Thyroid gland (tissue), 4 donors: ENCODE results near the gene DTYMK. TPM values are rescaled to one million over a fixed set of nuclear protein-coding genes. Genes with fewer than 3 reads are reported as not detected.
A peak's percentile ranks its signal among the peaks of the same experiment; 100 is the strongest.

Experiments
- DNase-seq, 2 donors: peaks; one replicate each; pipeline ENCODE4 v3.0.0-alpha.2; 2019
- H3K27ac ChIP-seq, 3 donors: fragments of 200-600 bp; sonication (generic); 1 replicate in 2 of 3; 2 replicates in 1 of 3; pipeline ENCODE4 v1.5.1; 2016 to 2019; ENCODE audit warnings: mild to moderate bottlenecking in 1 of 3, moderate library complexity in 1 of 3
- H3K27me3 ChIP-seq: fragments of 200-600 bp; sonication (generic); one replicate; pipeline ENCODE4 v1.5.1; 2019
- H3K36me3 ChIP-seq, 2 donors: fragments of 200-600 bp; sonication (generic); one replicate each; pipeline ENCODE4 v1.5.1; 2016 to 2019
- H3K4me1 ChIP-seq, 2 donors: fragments of 200-600 bp; sonication (generic); one replicate each; pipeline ENCODE4 v1.5.1; 2017 to 2019
- H3K4me3 ChIP-seq, 3 donors: fragments of 200-600 bp; sonication (generic); replicated peaks in 1 of 3; 1 replicate in 2 of 3; 2 replicates in 1 of 3; pipeline ENCODE4 v1.5.1; 2016; ENCODE audit warnings: mild to moderate bottlenecking in 1 of 3
- H3K9me3 ChIP-seq: fragments of 200-600 bp; sonication (generic); one replicate; pipeline ENCODE4 v1.5.1; 2017
- CTCF ChIP-seq, 6 experiments: fragments of 200-600 bp in 3 of 6; fragments of 450-650 bp in 3 of 6; sonication (generic) in 3 of 6; IDR thresholded peaks; one replicate each; pipeline ENCODE4 v1.5.1; 2016 to 2019; ENCODE audit warnings: antibody characterized with exemption in 6 of 6, mild to moderate bottlenecking in 2 of 6, inconsistent platforms in 1 of 6, moderate library complexity in 1 of 6
- POLR2A ChIP-seq, 2 donors: fragments of 450-650 bp; IDR thresholded peaks; one replicate each; pipeline ENCODE4 v1.6.1; 2017; ENCODE audit warnings: antibody characterized with exemption in 2 of 2, mild to moderate bottlenecking in 2 of 2, moderate library complexity in 1 of 2
- WGBS, 2 donors: methylation state at CpG; one replicate each; pipeline ENCODE4 v1.1.5; 2017; 5-methylcytosine and 5-hydroxymethylcytosine counted together
- intact Hi-C: fragments of 100-400 bp; cut with DNase I; formaldehyde crosslinking; loops from one replicate; pipeline ENCODE4 v1.15.1; 2023
- total RNA-seq, 4 donors: library from RNA; depleted of rRNA; stranded (reverse); fragments of >200 nt; gene quantifications; one replicate each; pipeline ENCODE4 v1.2.3, GENCODE V29; 2016

Gene DTYMK
- total RNA-seq, 4 donors from 2014 or later = 9.6 to 24.0 (median 15.7) TPM

DNA sequence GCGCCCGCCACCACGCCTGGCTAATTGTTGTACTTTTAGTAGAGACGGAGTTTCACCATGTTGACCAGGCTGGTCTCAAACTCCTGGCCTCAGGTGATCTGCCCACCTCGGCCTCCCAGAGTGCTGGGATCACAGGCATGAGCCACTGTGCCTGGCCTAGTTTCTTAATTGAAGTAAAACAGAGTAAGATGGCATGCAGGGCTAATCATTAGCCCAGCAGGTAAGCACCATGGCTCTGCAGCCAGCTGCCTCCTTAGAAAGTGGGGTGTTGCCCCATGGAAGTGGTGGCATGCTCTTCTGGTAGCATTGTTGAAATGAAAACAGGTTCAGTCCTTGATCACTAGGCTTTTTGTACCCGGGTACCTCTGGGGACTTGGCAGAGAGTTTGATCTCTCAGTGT is 36.7 kb downstream of the DTYMK start:
- no peak for DNase-seq
- Histone ChIP-seq H3K27ac (no peak overlapping the region), H3K4me3 (no peak overlapping the region), H3K9me3 (no peaks in the 10 kb centered on the region), H3K36me3 (peaks cover 15% of the 10 kb centered on the region in 2 donors), H3K27me3 (no peaks in the 10 kb centered on the region), H3K4me1 (no peaks in the 10 kb centered on the region)
- 90 to 91% methylated on average over 6 of the region's 6 CpGs for WGBS, 2 donors
- TF ChIP-seq CTCF (IDR thresholded peaks at IDR 0.05) = no peak
- TF ChIP-seq POLR2A (IDR thresholded peaks at IDR 0.05) = no peak
- intact Hi-C loops = no loop called here

GRCh38 chr2:241649404-241649803 is 37.2 kb downstream of the DTYMK start:
- DNase-seq = peak; percentile 33 to 38
- intact Hi-C loops = no loop called here
- Histone ChIP-seq H3K27me3 (no peaks in the 10 kb centered on the region), H3K27ac (no peak overlapping the region), H3K4me1 (no peaks in the 10 kb centered on the region), H3K36me3 (peaks cover 10% of the 10 kb centered on the region in 2 donors), H3K4me3 (no peak overlapping the region), H3K9me3 (no peaks in the 10 kb centered on the region)
- TF ChIP-seq CTCF (IDR thresholded peaks at IDR 0.05) (no peak), POLR2A (IDR thresholded peaks at IDR 0.05) (no peak)
- 86 to 88% methylated on average over 4 of the region's 4 CpGs for WGBS, 2 donors

- Histone ChIP-seq H3K27ac (no peak overlapping the region), H3K9me3 (no peaks in the 10 kb centered on the region), H3K4me3 (no peak overlapping the region), H3K27me3 (no peaks in the 10 kb centered on the region), H3K36me3 (peaks cover 9% of the 10 kb centered on the region in 2 donors), H3K4me1 (no peaks in the 10 kb centered on the region)
- no peak for DNase-seq
- intact Hi-C loops = no loop called here
- TF ChIP-seq POLR2A (IDR thresholded peaks at IDR 0.05) = no peak
- 81 to 82% methylated on average over 6 of the region's 6 CpGs for WGBS, 2 donors
These were observed 38.2 kb downstream of the DTYMK start for GRCh38 chr2:241648453-241648852.

DNA sequence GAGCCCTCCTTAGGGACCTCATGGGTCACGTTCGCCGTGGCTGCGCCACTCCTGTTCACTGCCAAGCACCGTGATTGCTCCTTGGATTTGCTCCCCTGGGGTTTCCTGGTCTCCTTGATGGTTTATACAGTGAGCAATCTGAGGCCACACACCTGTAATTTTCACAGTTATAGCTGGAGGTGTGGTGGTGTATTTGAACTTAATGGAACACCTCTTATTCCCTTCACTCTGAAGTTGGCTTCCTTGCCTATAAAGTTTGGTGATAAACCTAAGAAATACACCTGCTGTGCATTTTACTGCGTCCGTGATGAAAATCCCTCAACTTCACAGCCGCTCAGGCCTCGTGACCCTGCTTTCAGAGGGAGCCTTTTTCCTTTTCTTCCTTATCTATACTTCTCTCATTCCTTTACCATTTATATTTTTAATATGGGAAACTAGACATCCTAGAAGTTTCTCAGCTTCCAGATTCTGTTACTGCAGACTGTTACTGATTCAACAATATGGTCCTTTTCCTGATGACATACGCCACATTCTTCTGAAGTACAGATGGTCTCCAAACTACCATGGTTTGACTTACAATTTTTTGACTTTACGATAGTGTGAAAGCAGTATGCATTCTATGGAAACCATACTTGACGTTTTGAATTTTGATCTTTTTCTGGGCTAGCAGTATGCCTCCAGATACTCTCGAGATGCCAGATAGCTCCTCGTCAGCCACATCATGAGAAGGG is 40.5 kb downstream of the DTYMK start:
- Histone ChIP-seq H3K9me3 (no peaks in the 10 kb centered on the region), H3K4me1 (no peaks in the 10 kb centered on the region), H3K27me3 (no peaks in the 10 kb centered on the region), H3K27ac (no peak overlapping the region), H3K4me3 (no peak overlapping the region), H3K36me3 (no peaks in the 10 kb centered on the region)
- no peak for DNase-seq
- intact Hi-C loops = no loop called here
- 92% methylated on average over 14 of the region's 14 CpGs for WGBS, 2 donors
- TF ChIP-seq CTCF (IDR thresholded peaks at IDR 0.05) = no peak
- no peak for TF ChIP-seq POLR2A (IDR thresholded peaks at IDR 0.05)

DNA sequence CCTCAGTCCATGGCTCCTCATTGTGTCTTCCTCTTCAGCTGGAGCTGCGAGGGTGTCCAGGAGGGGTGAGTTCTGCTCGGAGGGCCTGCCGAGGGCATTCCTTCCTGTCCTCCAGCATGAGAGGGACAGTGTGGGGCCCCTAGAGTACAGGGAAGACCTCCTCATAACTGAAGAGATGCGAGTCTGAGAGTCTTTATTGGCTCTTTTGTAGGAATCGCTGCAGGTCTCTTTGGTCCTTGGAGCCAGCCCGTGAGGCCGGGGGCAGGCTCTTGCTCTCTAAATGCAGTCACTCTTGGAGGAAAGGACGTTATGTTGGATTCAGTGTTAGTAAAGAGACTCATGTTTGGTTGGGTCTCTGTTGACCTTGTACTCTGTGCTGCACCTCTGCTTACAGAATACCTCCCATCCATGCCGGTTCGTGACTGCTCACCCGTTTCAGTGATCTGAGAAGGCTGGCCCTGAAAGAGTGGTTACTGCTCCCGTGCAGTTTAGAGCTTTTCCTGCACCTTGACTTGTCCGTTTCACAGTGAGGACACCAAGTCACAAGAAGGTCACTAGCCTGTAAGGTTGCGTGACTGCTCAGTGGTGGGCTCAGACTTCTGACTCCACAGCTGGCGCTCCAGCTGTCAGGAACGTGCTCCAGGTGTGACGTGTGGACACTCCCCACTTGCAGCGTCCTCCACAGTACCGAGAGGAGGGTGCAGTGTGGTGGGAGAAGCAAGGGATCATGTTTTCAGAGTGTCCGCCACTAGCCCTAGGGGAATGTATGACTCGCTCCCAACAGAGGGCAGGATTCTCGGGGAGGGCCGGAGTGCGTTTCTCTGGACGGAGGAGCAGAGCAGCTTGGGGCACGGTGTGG is 41.3 kb downstream of the DTYMK start:
- Histone ChIP-seq H3K4me3 (no peak overlapping the region), H3K27ac (no peak overlapping the region), H3K27me3 (no peaks in the 10 kb centered on the region), H3K4me1 (no peaks in the 10 kb centered on the region), H3K9me3 (no peaks in the 10 kb centered on the region), H3K36me3 (no peaks in the 10 kb centered on the region)
- peak in 1 of 2 donors; percentile 13 for DNase-seq
- WGBS, 2 donors = 72 to 73% methylated on average over 25 to 26 of the region's 26 CpGs
- TF ChIP-seq POLR2A (IDR thresholded peaks at IDR 0.05) (no peak), CTCF (IDR thresholded peaks at IDR 0.05) (no peak)
- intact Hi-C loops = no loop called here
